DMS79 treated with DMSO at 0.1 percent for 48 hours (cell line): ENCODE data around the gene BICDL1.
"Not testable (repeated sequence)": the region's sequence is repeated elsewhere in the genome, so short reads cannot be mapped to it uniquely, and the experiment has no call there.

Experiments used
- DNase-seq: peaks from one replicate; lab custom pipeline; 2025; lab: John Stamatoyannopoulos, UW

Gene BICDL1

GRCh38 chr12:120006258-120006975 lies 17.4 kb downstream of the BICDL1 start:
- DNase-seq = no peak

- no peak for DNase-seq
Measured at GRCh38 chr12:120007272-120007671, 18.2 kb downstream of the BICDL1 start.

- DNase-seq = no peak
Measured at GRCh38 chr12:120010661-120011230, 21.7 kb downstream of the BICDL1 start.

GRCh38 chr12:120012067-120012621 lies 23.1 kb downstream of the BICDL1 start:
- no peak for DNase-seq

GRCh38 chr12:120013659-120014380 lies 24.8 kb downstream of the BICDL1 start:
- DNase-seq = no peak

GRCh38 chr12:120014381-120014735 lies 25.3 kb downstream of the BICDL1 start:
- not testable (repeated sequence) for DNase-seq

GRCh38 chr12:120015313-120015712 lies 26.3 kb downstream of the BICDL1 start:
- no peak for DNase-seq

GRCh38 chr12:120016199-120016598 lies 27.2 kb downstream of the BICDL1 start:
- DNase-seq = not testable (repeated sequence)

GRCh38 chr12:120019197-120019596 lies 30.2 kb downstream of the BICDL1 start:
- no peak for DNase-seq

GRCh38 chr12:120019938-120020337 lies 30.9 kb downstream of the BICDL1 start:
- DNase-seq = no peak

- DNase-seq = no peak
Measured at GRCh38 chr12:120024193-120024592, 35.2 kb downstream of the BICDL1 start.

GRCh38 chr12:120025640-120026039 lies 36.6 kb downstream of the BICDL1 start:
- no peak for DNase-seq

- no peak for DNase-seq
Measured at GRCh38 chr12:120032242-120032641, 43.2 kb downstream of the BICDL1 start.

- DNase-seq = no peak
Measured at GRCh38 chr12:120037851-120038250, 48.8 kb downstream of the BICDL1 start.

GRCh38 chr12:120039711-120040110 lies 50.7 kb downstream of the BICDL1 start:
- no peak for DNase-seq

- no peak for DNase-seq
Measured at GRCh38 chr12:120041386-120042231, 52.6 kb downstream of the BICDL1 start.

GRCh38 chr12:120045367-120045766 lies 56.3 kb downstream of the BICDL1 start:
- DNase-seq = not testable (repeated sequence)

- no peak for DNase-seq
Measured at GRCh38 chr12:120047072-120047471, 58.0 kb downstream of the BICDL1 start.

- DNase-seq = no peak
Measured at GRCh38 chr12:120048263-120048662, 59.2 kb downstream of the BICDL1 start.

GRCh38 chr12:120049426-120049825 lies 60.4 kb downstream of the BICDL1 start:
- DNase-seq = no peak

- no peak for DNase-seq
Measured at GRCh38 chr12:120051535-120051934, 62.5 kb downstream of the BICDL1 start.

GRCh38 chr12:120054293-120054692 lies 65.3 kb downstream of the BICDL1 start:
- no peak for DNase-seq
